Aorta (tissue), 5 donors: ENCODE measurements around the gene ZNF605. TPM values are rescaled to one million over a fixed set of nuclear protein-coding genes. Genes with fewer than 3 reads are reported as not detected.
"Not testable (repeated sequence)": the region's sequence is repeated elsewhere in the genome, so short reads cannot be mapped to it uniquely, and the experiment has no call there.

Experiments used
- ATAC-seq: fragments of 200-7000 bp; cut with Tn5 transposase; one replicate; pipeline ENCODE4 v1.9.1; 2022; ENCODE audit warnings: moderate library complexity; ENCODE audit not compliant: low FRiP score
- DNase-seq, 2 donors: peaks; one replicate each; pipeline ENCODE4 v3.0.0-alpha.2; 2020
- H3K27ac ChIP-seq, 2 donors: one replicate each; pipeline ENCODE4 v1.5.1; 2013; ENCODE audit warnings: low read length in 2 of 2, mild to moderate bottlenecking in 2 of 2, moderate library complexity in 2 of 2, control low read depth in 1 of 2, inconsistent platforms in 1 of 2, low read depth in 1 of 2
- H3K27me3 ChIP-seq, 2 donors: one replicate each; pipeline ENCODE4 v1.6.1; 2013; ENCODE audit warnings: control low read depth in 1 of 2, low read length in 1 of 2, mild to moderate bottlenecking in 1 of 2, moderate library complexity in 1 of 2; ENCODE audit not compliant: insufficient read depth in 2 of 2, control insufficient read depth in 1 of 2
- H3K36me3 ChIP-seq, 2 donors: one replicate each; pipeline ENCODE4 v1.6.1; 2013; ENCODE audit warnings: control low read depth in 1 of 2, low read length in 1 of 2, mild to moderate bottlenecking in 1 of 2; ENCODE audit not compliant: insufficient read depth in 2 of 2, control insufficient read depth in 1 of 2
- H3K4me1 ChIP-seq, 2 donors: one replicate each; pipeline ENCODE4 v1.6.1; 2013; ENCODE audit warnings: low read length in 2 of 2, control low read depth in 1 of 2, mild to moderate bottlenecking in 1 of 2, moderate library complexity in 1 of 2; ENCODE audit not compliant: insufficient read depth in 2 of 2, control insufficient read depth in 1 of 2
- H3K4me3 ChIP-seq, 2 donors: one replicate each; pipeline ENCODE4 v1.5.1; 2013; ENCODE audit warnings: low read length in 2 of 2, control low read depth in 1 of 2, mild to moderate bottlenecking in 1 of 2
- H3K9me3 ChIP-seq: one replicate; pipeline ENCODE4 v1.6.1; 2013; ENCODE audit warnings: mild to moderate bottlenecking, low read length; ENCODE audit not compliant: control insufficient read depth
- WGBS, 2 donors: extraction: QIAGEN DNeasy Blood & Tissue Kit; methylation state at CpG; one replicate each; pipeline ENCODE4 v1.1.7; 2013; 5-methylcytosine and 5-hydroxymethylcytosine counted together
- intact Hi-C, 2 donors: fragments of 100-400 bp; cut with DNase I; formaldehyde crosslinking; loops; one replicate each; pipeline versions ENCODE4 v1.14.2 to v1.15.0; 2022
- polyA plus RNA-seq, 2 donors: library from polyadenylated mRNA; stranded (reverse); fragments of 200-250 nt; gene quantifications; one replicate each; pipeline ENCODE4 v1.2.3, GENCODE V29; 2013
- total RNA-seq, 2 donors: library from RNA; stranded (reverse); fragmentation: NEBNext Ultra II Directional; extraction: Animal tissue kit (Norgen Biotek cat#: 25700); gene quantifications; one replicate each; pipeline ENCODE4 v1.2.1, GENCODE V29; 2021
- donor health status: healthy with polysubstance abuse.
- donor health status: Bipolar disorder and iron deficiency.
- donor health status: DM: no; HTN: no; CAD: no.
- donor health status: DM: no; HTN: no; CAD: no.
- donor health status: DM: yes; HTN: yes; CAD: no.

Gene ZNF605
- total and polyA plus RNA-seq, 4 donors: 1.0 to 19.4 (median 10.3) TPM

DNA sequence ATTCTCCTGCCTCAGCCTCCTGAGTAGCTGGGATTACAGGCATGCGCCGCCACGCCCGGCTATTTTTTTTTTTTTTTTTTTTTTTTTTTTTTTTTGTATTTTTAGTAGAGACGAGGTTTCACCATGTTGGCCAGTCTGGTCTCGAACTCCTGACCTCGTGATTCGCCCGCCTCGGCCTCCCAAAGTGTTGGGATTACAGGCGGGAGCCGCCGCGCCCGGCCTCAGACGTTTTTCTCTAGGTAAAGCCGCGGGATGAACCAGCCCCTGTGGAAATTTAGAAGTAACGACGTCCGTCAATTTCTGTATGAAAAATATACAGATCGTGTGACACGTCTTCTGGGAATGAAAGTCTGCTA lies 48.3 kb downstream of the ZNF605 start:
- intact Hi-C loops: loop anchor here in 1 of 2 donors (1.0 to 2.0 kb wide), 3 partner anchors 20 to 78 kb away; partner anchors contain the start of genes CHFR and ZNF605
- 4% methylated on average over 22 to 23 of the region's 23 CpGs for WGBS, 2 donors
- H3K4me1 ChIP-seq, H3K27me3 ChIP-seq, H3K36me3 ChIP-seq, ATAC-seq, H3K9me3 ChIP-seq, DNase-seq, H3K27ac ChIP-seq: not testable (repeated sequence)
- peak overlapping the region; percentile 8 to 27 for H3K4me3 ChIP-seq

- H3K36me3 ChIP-seq: no peaks in the 10 kb centered on the region
- intact Hi-C loops: no loop called here
- DNase-seq (no peak), ATAC-seq (no peak)
- 25 to 26% methylated on average over 16 of the region's 16 CpGs for WGBS, 2 donors
- H3K27me3 ChIP-seq: no peaks in the 10 kb centered on the region
- no peak overlapping the region for H3K4me3 ChIP-seq
- H3K9me3 ChIP-seq: no peaks in the 10 kb centered on the region
- no peak overlapping the region for H3K27ac ChIP-seq
- H3K4me1 ChIP-seq: no peaks in the 10 kb centered on the region
These were observed 48.9 kb downstream of the ZNF605 start for GRCh38 chr12:132907216-132907615.

DNA sequence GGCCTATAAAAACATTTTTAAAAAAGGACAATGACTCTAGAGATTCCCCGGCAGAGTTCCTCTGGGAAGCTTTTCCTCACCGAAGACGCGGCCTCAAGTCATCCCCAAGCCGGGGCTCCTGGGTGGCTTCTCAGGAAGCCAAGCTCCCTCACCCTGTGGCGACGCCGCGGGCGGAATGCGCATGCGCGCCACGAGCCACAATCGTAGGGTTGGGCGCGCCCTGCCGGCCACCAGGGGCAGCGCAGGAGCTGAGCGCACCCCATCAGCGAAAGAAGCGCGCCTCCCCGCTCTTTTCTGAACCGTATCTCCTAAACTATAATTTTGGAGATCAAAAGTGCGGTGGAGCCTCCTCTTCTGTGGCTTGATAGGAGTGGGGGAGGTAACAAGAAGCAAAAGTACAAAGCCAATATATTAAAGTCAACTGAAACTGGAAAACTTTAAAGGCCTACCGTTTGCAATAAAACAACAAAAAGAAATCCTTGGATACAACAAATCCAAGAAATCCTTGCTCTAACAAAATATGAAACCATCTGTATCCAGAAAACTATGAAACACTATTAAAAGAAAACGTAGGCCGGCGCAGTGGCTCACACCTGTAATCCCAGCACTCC lies 51.3 kb downstream of the ZNF605 start:
- Histone ChIP-seq H3K27ac (no peak overlapping the region), H3K4me3 (no peak overlapping the region)

DNA sequence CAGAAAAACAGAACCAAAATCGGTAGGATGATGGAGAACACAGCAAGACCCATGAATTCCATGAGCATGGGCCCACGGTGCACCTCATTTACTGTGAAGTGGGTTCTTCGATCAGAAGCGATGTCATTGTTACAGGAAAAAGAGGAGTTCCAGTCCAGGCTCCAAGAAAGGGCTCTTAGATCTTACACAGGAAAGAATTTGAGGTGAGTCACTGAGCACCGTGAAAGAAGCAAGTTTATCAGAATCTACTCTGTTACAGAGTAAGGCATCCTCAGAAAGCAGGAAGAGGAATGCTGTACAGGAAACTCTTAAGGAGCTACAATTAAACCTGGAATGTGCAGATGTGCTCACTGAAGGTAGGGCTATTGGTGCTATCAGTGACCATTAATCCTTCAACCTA lies 57.1 kb downstream of the ZNF605 start:
- Histone ChIP-seq H3K36me3 (no peaks in the 10 kb centered on the region), H3K27me3 (no peaks in the 10 kb centered on the region), H3K4me1 (no peaks in the 10 kb centered on the region), H3K4me3 (no peak overlapping the region), H3K27ac (no peak overlapping the region), H3K9me3 (no peaks in the 10 kb centered on the region)
- intact Hi-C loops: no loop called here
- ATAC-seq: no peak
- no peak for DNase-seq
- 92 to 93% methylated on average over 5 of the region's 5 CpGs for WGBS, 2 donors

More for the DNA sequence above, 51.3 kb downstream of the ZNF605 start:
- intact Hi-C loops: no loop called here
- ATAC-seq (peak; percentile 78), DNase-seq (peak; percentile 89 to 94)
- WGBS, 2 donors: 8 to 10% methylated on average over 30 of the region's 30 CpGs
- Histone ChIP-seq H3K27me3 (no peaks in the 10 kb centered on the region), H3K9me3 (no peaks in the 10 kb centered on the region), H3K4me1 (no peaks in the 10 kb centered on the region), H3K36me3 (no peaks in the 10 kb centered on the region)

- Histone ChIP-seq H3K27ac (no peak overlapping the region), H3K27me3 (no peaks in the 10 kb centered on the region), H3K9me3 (no peaks in the 10 kb centered on the region), H3K4me1 (no peaks in the 10 kb centered on the region), H3K4me3 (no peak overlapping the region), H3K36me3 (no peaks in the 10 kb centered on the region)
- no peak for DNase-seq
- no peak for ATAC-seq
- intact Hi-C loops: no loop called here
- 66 to 72% methylated on average over 6 of the region's 6 CpGs for WGBS, 2 donors
These were observed 67.3 kb downstream of the ZNF605 start for GRCh38 chr12:132888852-132889251.

DNA sequence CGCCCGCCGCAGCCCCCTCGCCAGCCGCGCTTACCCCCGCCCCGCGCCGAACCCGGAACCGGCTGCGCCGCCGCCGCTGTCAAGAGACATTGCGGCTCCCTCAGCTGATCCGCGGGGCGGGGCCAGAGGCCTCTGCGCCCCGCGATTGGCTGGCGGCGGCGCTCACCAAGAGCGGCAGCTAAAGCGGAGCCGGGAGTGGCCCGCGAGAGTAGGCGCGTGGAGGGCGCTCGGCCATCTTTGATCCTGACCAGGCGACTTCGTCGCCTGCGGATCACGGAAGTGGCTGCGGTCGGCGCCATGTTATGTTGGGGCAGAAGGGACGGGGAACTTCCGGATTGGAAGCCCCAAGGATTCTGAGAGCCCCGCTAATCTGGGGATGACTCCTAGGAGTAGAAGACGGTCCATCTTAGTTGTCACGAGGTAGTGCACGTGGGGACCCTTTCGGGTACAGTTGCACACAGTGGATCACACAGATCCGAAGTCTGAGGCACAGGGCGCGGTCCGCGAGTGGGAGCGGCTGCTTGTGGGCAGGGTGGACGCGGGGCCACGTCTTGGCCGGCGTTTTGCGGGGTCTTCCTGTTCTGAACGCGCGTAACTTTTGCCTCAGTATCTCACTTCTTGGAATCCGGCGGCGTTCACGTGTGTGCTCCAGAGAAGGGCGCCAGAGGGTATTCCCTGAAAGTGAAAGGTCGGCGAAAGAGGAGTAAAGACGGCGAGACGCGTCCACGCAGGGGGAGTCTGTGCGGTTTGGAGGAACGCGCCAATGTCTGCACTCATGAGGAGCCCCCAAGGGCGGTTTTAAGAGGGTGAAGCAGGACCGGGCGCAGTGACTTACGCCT lies 68.4 kb downstream of the ZNF605 start, which contains the start of gene CHFR:
Gene CHFR, minus strand, starts transcription at position 93 of the 839 bp plus-strand sequence. CDS start 277 bp downstream, outside the sequence.
- ATAC-seq (peak; percentile 100), DNase-seq (peak; percentile 98 to 99)
- no peaks in the 10 kb centered on the region for H3K9me3 ChIP-seq
- intact Hi-C loops: loop anchor here in 1 of 2 donors (1.0 kb wide), 1 partner anchor 21 kb away; no protein-coding TSS in a partner anchor
- H3K4me3 ChIP-seq: peak within 1 kb of the TSS; percentile 81 to 98
- H3K4me1 ChIP-seq: no peaks in the 10 kb centered on the region
- 1% methylated on average over 80 to 84 of the region's 84 CpGs for WGBS, 2 donors
- no peaks in the 10 kb centered on the region for H3K36me3 ChIP-seq
- peak within 1 kb of the TSS; percentile 54 to 81 for H3K27ac ChIP-seq
- H3K27me3 ChIP-seq: no peaks in the 10 kb centered on the region

DNA sequence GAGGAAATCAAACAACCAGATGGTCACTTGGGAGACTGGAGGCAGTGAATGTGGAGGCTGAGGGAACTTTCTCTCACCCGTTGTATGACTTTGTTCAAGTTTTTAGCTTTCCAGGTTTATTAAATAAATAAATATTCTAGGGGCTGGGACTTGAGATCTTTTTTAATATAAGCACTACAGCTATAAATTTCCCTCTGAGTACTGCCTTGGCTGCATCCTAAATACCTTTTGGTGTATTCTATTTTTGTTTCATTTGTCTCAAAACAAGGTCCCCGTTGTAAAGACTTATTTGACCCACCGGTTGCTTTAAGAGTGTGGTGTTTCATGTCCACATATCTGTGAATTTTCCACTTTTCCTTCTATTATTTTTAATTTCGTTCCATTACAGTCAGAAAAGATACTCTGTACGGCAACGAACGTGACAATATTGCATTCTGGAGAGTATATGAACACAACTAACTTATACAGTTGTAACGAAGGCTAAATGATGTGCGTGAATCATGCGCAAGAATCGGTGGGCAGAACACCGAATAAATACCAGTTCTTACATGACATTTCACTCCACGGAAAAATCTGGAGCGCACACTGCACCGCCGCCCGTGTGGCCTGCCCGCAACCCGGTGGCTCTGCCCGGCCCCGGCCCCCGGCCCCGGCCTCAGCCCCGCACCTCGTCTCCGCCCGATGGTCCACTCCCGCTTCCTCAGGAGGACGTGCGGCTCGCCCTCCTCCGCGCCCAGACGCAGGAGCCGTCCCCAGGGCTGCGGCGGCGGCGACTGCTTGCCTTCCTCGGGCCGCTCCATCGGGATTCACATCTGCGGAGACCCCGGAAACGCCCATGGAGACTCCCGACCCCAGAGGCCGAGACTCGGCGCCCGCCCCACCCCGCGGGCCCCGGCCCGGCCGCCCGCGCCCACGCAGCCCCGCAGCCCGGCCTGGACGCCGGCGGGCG lies 69.3 kb downstream of the ZNF605 start:
- no peak for ATAC-seq
- Histone ChIP-seq H3K36me3 (no peaks in the 10 kb centered on the region), H3K4me1 (no peaks in the 10 kb centered on the region), H3K27ac (peak overlapping the region in 1 of 2 donors; percentile 73), H3K27me3 (no peaks in the 10 kb centered on the region), H3K4me3 (peak overlapping the region; percentile 81 to 98), H3K9me3 (no peaks in the 10 kb centered on the region)
- 7 to 10% methylated on average over 52 to 64 of the region's 64 CpGs for WGBS, 2 donors
- DNase-seq: peak in 1 of 2 donors; percentile 56
- intact Hi-C loops: loop anchor here in 1 of 2 donors (1.0 kb wide), 1 partner anchor 21 kb away; no protein-coding TSS in a partner anchor

DNA sequence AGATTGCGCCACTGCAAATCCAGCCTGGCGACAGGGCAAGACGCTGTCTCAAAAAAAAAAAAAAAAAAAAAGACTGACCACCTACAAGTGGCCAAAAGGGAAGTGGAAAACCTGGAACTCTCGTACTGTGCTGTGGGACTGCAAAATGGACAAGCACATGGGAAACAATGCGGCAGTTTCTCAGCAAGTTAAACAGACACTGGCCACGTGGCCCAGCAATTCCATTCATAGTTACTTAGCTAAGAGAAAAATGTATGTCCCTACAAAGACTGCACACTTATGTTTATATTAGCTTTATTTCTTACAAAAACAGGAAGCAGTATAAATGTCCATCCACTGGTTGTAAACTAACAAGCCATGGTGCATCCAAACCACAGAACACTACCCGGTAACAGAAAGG lies 74.3 kb downstream of the ZNF605 start:
- 57% methylated on average over 7 of the region's 7 CpGs for WGBS, 2 donors
- intact Hi-C loops: no loop called here

More for the DNA sequence above, 74.3 kb downstream of the ZNF605 start:
- peaks cover 0 to 2% of the 10 kb centered on the region in 2 donors for H3K36me3 ChIP-seq
- H3K4me1 ChIP-seq: no peaks in the 10 kb centered on the region
- no peak overlapping the region for H3K27ac ChIP-seq
- no peak overlapping the region for H3K4me3 ChIP-seq
- DNase-seq (no peak), ATAC-seq (no peak)
- H3K27me3 ChIP-seq: no peaks in the 10 kb centered on the region
- no peaks in the 10 kb centered on the region for H3K9me3 ChIP-seq
